Measurements from ENCODE around the gene SERPINA4. TPM values are rescaled to one million over a fixed set of nuclear protein-coding genes. Genes with fewer than 3 reads are reported as not detected.

SERPINA4 gene
- total and polyA plus RNA-seq, 9 of the 15 experiments (the other 6 are each of a cell fraction or from before 2014, with no cell fraction given): not detected

GRCh38 chr14:94542811-94543440, 18.3 kb upstream of the SERPINA4 start:
- Histone ChIP-seq H3K4me2 (ENCODE audit: insufficient read depth, low read length) (no peak overlapping the region), H3K9me1 (ENCODE audit: control insufficient read depth, insufficient read depth, low read length) (no peaks in the 10 kb centered on the region), H3K9ac (ENCODE audit: insufficient read depth in 1 of 2, low read depth in 2 of 2, low read length in 2 of 2) (no peak overlapping the region), H3K9me3 (replicated peaks; ENCODE audit: control insufficient read depth, insufficient read depth, low read depth, low read length) (no peaks in the 10 kb centered on the region), H4K20me1 (replicated peaks; ENCODE audit: control insufficient read depth, insufficient read depth, low read length) (no peaks in the 10 kb centered on the region), H3K4me3 (no peak overlapping the region), H3K27ac (ENCODE audit: extremely low read depth, low read depth, low read length) (no peak overlapping the region), H3K27me3 (ENCODE audit: control insufficient read depth in 2 of 2, insufficient read depth in 2 of 2, low read length in 2 of 2) (peaks cover 0 to 6% of the 10 kb centered on the region in 2 experiments; a peak in 2 of 5 replicates), H3K79me2 (ENCODE audit: control insufficient read depth, insufficient read depth, low read length) (no peaks in the 10 kb centered on the region), H3K36me3 (ENCODE audit: control insufficient read depth, insufficient read depth, low read length) (no peaks in the 10 kb centered on the region), H3K4me1 (replicated peaks in 1 of 2; ENCODE audit: control insufficient read depth in 2 of 2, insufficient read depth in 2 of 2, low read length in 2 of 2) (no peaks in the 10 kb centered on the region), H2AFZ (ENCODE audit: low read depth, low read length) (no peak overlapping the region)
- CTCF ChIA-PET (ENCODE audit: low intra/inter-chr PET ratio): no interaction called here
- BruUV-seq (replicated peaks): no TSS peak
- WGBS (ENCODE audit: insufficient coverage, low coverage, missing lambda C conversion rate): 4% methylated on average over 7 of the region's 9 CpGs
- ATAC-seq: no peak
- intact Hi-C loops (cut with micrococcal nuclease) (no loop called here), in situ Hi-C loops (cut with MboI) (no loop called here)
- DNase-seq (ENCODE audit: extremely low read depth in 1 of 4, low spot score in 3 of 4): no peak
- POLR2A ChIA-PET: interaction anchor here (0.8 kb wide), 1 partner anchor 7 kb away, joined by 3 read pairs; no protein-coding TSS in a partner anchor
- FAIRE-seq: no peak
- TF ChIP-seq SREBF2 (CRISPR knock-in tag; IDR thresholded peaks at IDR 0.05): no peak
- TF ChIP-seq TEAD4 (IDR thresholded peaks at IDR 0.05; ENCODE audit: low read length): no peak
- TF ChIP-seq TEAD4 (CRISPR knock-in tag; IDR thresholded peaks at IDR 0.05; ENCODE audit: borderline replicate concordance): no peak
- TF ChIP-seq CHD7 (IDR thresholded peaks at IDR 0.05; ENCODE audit: low read depth, low read length): no peak
- no peak for TF ChIP-seq UBTF (IDR thresholded peaks at IDR 0.05; ENCODE audit: borderline replicate concordance in 1 of 2, low read depth in 2 of 2, low read length in 2 of 2)
- no peak for TF ChIP-seq WHSC1 (IDR thresholded peaks at IDR 0.05; ENCODE audit: low read length)
- TF ChIP-seq ZKSCAN8 (CRISPR knock-in tag; IDR thresholded peaks at IDR 0.05): no peak
- no peak for TF ChIP-seq SRSF7 (optimal IDR thresholded peaks at IDR 0.05; ENCODE audit: low read depth, low read length)
- no peak for TF ChIP-seq ZNF444 (CRISPR knock-in tag; IDR thresholded peaks at IDR 0.05)
